HFFc6 (cell line): ENCODE results near the gene ABI1. TPM values are rescaled to one million over a fixed set of nuclear protein-coding genes. Genes with fewer than 3 reads are reported as not detected.

ENCODE experiments used
- DNase-seq: peaks from one replicate; pipeline ENCODE4 v3.0.0-alpha.2; 2018
- H3K27ac Mint-ChIP-seq: 2 replicates; pipeline ENCODE4 v1.8.0; 2020; ENCODE audit warnings: mild to moderate bottlenecking, mixed read lengths
- H3K27me3 Mint-ChIP-seq: 2 replicates; pipeline ENCODE4 v1.8.0; 2021; ENCODE audit warnings: mild to moderate bottlenecking, moderate library complexity, mixed read lengths; ENCODE audit not compliant: insufficient read depth
- H3K36me3 Mint-ChIP-seq: 2 replicates; pipeline ENCODE4 v1.8.0; 2021; ENCODE audit warnings: low read depth, mixed read lengths
- H3K4me1 Mint-ChIP-seq: 2 replicates; pipeline ENCODE4 v1.8.0; 2020; ENCODE audit warnings: low read depth, mixed read lengths
- H3K4me3 Mint-ChIP-seq: 2 replicates; pipeline ENCODE4 v1.8.0; 2020; ENCODE audit warnings: mild to moderate bottlenecking, moderate library complexity, mixed read lengths
- H3K9me3 Mint-ChIP-seq: 2 replicates; pipeline ENCODE4 v1.8.0; 2020; ENCODE audit warnings: mild to moderate bottlenecking, mixed read lengths
- CTCF ChIP-seq: fragments of 200-600 bp; sonication (generic); IDR thresholded peaks from 2 replicates; pipeline ENCODE4 v1.5.0; 2021; ENCODE audit warnings: antibody characterized with exemption, mild to moderate bottlenecking
- total RNA-seq, 6 experiments: library from RNA; stranded (reverse); fragmentation: NEBNext Ultra II Directional; extraction: Animal tissue kit (Norgen Biotek cat#: 25700); gene quantifications; 2 replicates in 1 of 6; 3 replicates in 5 of 6; pipeline ENCODE4 v1.2.3, GENCODE V29; 2021

The ABI1 gene
- total RNA-seq, 6 experiments from 2014 or later = 48.0 to 56.5 (median 53.3) TPM

DNA sequence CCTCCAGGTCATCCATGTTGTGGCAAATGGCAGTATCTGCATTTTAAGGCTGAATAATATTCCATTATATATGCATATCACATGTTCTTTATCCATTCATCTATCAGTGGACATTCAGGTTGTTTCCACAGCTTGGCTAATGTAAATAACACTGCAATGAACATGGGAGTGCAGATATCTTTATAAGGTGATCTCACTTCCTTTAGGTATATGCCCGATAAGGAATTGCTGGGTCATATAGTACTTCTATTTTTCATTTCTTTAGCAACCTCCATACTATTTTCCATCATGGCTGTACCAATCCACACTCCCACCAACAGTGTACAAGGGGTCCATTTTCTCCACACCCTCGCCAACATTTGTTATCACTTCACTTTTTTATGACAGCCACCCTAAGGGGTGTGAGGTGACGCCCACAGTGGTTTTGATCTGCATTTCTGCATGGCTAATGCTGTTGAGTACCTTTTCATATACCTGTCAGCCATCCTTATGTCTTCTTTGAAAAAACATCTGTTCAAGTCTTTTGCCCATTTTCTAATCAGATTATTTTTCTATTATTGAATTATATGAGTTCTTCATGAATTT lies 18.9 kb downstream of the ABI1 start:
- peaks cover 42% of the 10 kb centered on the region for H3K4me1 Mint-ChIP-seq
- peaks cover 4% of the 10 kb centered on the region; the same call in 1 of the 2 replicates for H3K36me3 Mint-ChIP-seq

GRCh38 chr10:26840938-26841732 lies 19.6 kb downstream of the ABI1 start:
- Mint-ChIP-seq H3K4me3 (no peak overlapping the region), H3K36me3 (peaks cover 5% of the 10 kb centered on the region; the same call in 1 of the 2 replicates), H3K9me3 (no peaks in the 10 kb centered on the region), H3K27ac (no peak overlapping the region), H3K27me3 (no peaks in the 10 kb centered on the region), H3K4me1 (peaks cover 48% of the 10 kb centered on the region)
- DNase-seq = no peak
- no peak for TF ChIP-seq CTCF

More for the DNA sequence above, 18.9 kb downstream of the ABI1 start:
- H3K27ac Mint-ChIP-seq = no peak overlapping the region
- TF ChIP-seq CTCF = no peak
- no peaks in the 10 kb centered on the region for H3K9me3 Mint-ChIP-seq
- no peaks in the 10 kb centered on the region for H3K27me3 Mint-ChIP-seq
- no peak overlapping the region; the same call in 1 of the 2 replicates for H3K4me3 Mint-ChIP-seq
- no peak for DNase-seq

DNA sequence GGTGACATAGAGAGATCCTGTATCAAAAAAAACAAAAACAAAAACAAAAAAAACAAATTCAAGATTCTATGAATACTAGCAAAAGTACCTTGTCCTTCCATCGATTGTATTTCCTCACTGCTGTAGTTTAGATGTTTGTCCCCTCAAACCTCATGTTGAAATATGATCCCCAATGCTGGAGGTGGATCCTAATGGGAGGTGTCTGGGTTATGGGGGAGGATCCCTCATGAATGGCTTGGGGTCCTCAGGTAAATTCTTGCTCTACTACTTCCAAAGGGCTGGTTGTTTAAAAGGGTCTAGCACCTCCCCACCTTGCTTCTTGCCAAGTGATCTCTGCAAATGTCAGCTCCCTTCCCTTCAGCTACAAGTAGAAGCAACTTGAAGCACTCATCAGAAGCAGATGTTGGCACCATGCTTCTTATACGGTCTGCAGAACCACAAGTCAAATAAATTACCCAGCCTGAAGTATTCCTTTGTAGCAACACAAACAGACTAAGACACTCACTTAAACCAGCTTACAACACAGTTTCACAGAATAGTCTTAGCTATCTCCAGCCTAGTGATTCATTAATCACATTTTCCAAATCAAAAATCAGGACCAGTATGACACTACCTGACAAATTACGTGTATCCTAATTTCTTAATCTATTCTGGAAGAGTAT lies 20.7 kb downstream of the ABI1 start:
- no peak overlapping the region for H3K27ac Mint-ChIP-seq
- H3K36me3 Mint-ChIP-seq = peaks cover 7% of the 10 kb centered on the region
- H3K4me3 Mint-ChIP-seq = no peak overlapping the region
- TF ChIP-seq CTCF = no peak
- peaks cover 48% of the 10 kb centered on the region for H3K4me1 Mint-ChIP-seq
- no peaks in the 10 kb centered on the region for H3K27me3 Mint-ChIP-seq
- H3K9me3 Mint-ChIP-seq = no peaks in the 10 kb centered on the region
- no peak for DNase-seq

DNA sequence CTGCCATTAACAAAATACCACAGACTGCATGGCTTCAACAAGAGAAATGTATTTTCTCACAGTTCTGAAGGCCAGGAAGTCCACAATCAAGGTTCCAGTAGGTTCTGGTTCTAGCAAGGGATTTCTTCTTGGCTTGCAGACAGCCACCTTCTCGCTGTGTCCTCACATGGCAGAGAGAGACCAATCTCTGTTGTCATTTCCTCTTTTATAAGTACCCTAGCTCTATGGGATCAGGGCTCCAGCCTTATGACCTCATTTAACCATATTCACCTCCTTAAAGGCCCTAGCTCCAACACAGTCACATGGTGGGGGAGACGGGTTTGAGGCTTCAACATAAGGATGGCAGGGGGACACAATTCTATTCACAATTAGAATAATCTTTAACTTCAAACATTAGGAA lies 23.6 kb downstream of the ABI1 start:
- no peak for DNase-seq
- Mint-ChIP-seq H3K9me3 (no peaks in the 10 kb centered on the region), H3K4me1 (peaks cover 46% of the 10 kb centered on the region), H3K27ac (no peak overlapping the region), H3K36me3 (peaks cover 15% of the 10 kb centered on the region), H3K4me3 (no peak overlapping the region), H3K27me3 (no peaks in the 10 kb centered on the region)
- TF ChIP-seq CTCF = no peak

GRCh38 chr10:26835025-26835424 lies 25.7 kb downstream of the ABI1 start:
- no peak for DNase-seq
- H3K36me3 Mint-ChIP-seq = peaks cover 15% of the 10 kb centered on the region
- peaks cover 25% of the 10 kb centered on the region for H3K4me1 Mint-ChIP-seq
- no peak for TF ChIP-seq CTCF
- no peaks in the 10 kb centered on the region for H3K9me3 Mint-ChIP-seq
- no peak overlapping the region for H3K4me3 Mint-ChIP-seq
- no peak overlapping the region for H3K27ac Mint-ChIP-seq
- no peaks in the 10 kb centered on the region for H3K27me3 Mint-ChIP-seq
